T47D (cell line): ENCODE measurements around the gene IL3.

ENCODE experiments used
- DNase-seq, 2 experiments: peaks; one replicate each; pipeline versions ENCODE4 v3.0.0 to v3.0.0-alpha.2; 2011 to 2012; ENCODE audit warnings: low read depth in 1 of 2, low spot score in 1 of 2
- JUND ChIP-seq: IDR thresholded peaks from 2 replicates; pipeline ENCODE4 v1.6.1; 2012; ENCODE audit warnings: low read depth
- in situ Hi-C: cut with HindIII; loops from 2 replicates; pipeline ENCODE4 v1.10.0; 2016; ENCODE audit warnings: low sequenced_read_pairs, low pct_unique_long_range_greater_than_20kb

Gene IL3

DNA sequence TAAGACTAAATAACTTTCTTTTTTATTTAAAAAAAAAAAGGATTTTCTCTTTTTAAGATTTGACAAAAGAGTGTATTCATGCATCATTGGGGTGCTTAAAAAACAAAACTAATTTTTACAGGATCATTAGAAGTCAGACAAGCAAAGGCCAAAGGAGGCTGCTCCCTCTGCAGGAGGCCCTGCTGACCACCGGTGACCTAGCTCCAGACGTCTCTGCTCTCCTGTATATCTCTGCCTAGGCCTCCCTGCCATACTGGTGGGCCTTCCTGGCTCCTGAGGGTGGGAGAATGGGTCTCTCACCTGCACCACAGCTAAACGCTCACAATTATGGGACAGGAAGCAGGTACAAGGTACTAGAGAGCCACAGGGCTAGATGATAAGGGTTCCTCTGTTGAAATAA is 49.7 kb downstream of the IL3 start:
- TF ChIP-seq JUND: no peak
- in situ Hi-C loops: no loop called here
- DNase-seq: no peak

DNA sequence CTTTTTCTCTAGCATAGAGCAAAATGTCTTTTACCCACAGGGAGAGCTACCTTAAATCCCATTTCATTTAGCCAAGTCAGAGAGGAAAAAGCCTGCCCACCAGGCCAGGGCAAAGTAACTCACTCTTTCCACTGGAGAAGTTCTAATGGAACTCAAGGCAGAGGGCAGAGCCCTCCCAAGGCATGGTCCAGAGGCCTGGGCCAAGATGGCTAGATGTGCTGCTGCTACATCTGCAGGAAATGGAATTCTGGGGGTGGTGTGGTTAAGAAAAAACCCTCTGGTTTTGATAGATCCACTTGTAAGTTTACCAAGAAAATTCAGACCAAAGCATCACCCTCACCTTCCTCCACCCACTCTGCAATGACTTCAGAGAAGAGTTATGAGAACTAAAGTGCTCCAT is 50.5 kb downstream of the IL3 start:
- in situ Hi-C loops: no loop called here

DNA sequence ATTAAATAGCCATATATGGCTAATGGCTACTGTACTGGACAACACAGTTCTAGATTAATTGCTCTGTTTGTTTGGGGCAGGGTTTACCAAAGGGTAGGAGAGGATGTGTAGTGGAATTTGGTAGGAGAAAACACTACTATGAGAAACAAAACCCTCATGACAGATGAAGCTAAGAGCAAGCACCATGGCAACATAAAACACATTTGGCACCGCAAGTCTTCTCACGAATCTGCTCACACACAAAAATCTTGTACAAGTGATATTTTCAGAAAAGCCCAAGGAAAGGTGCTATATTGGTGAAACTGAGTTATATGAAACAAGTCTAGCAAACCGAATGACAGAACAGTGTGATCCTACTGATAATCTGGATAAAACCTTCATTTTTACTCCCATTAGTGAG is 51.7 kb downstream of the IL3 start:
- in situ Hi-C loops: no loop called here
- no peak for DNase-seq
- no peak for TF ChIP-seq JUND

More for the DNA sequence above, 50.5 kb downstream of the IL3 start:
- DNase-seq: no peak
- TF ChIP-seq JUND: no peak
